MCF 10A (cell line): ENCODE measurements around the gene GPC6. TPM values are rescaled to one million over a fixed set of nuclear protein-coding genes. Genes with fewer than 3 reads are reported as not detected.

Source experiments
- BruUV-seq: library from RNA; stranded (reverse); fragments of 400-500 nt; replicated peaks from 2 replicates; lab custom pipeline; 2021; lab: Mats Ljungman, UMichigan
- CTCF ChIA-PET: fragments of 300-600 bp; sonication (Branson Sonifier 250); formaldehyde crosslinking; extraction: SDS; loops from one replicate; lab custom pipeline; 2021; ENCODE audit warnings: antibody characterized with exemption, inconsistent platforms; lab: Yijun Ruan, JAX
- POLR2A ChIA-PET: fragments of 300-600, 350-650 bp; sonication (Branson Sonifier 250); formaldehyde crosslinking; extraction: SDS; loops from one replicate; lab custom pipeline; 2020; ENCODE audit warnings: antibody characterized with exemption, inconsistent platforms; lab: Yijun Ruan, JAX
- DNase-seq: peaks from one replicate; pipeline ENCODE4 v3.0.0-alpha.2; 2018; ENCODE audit not compliant: unreplicated experiment
- H3K27ac Mint-ChIP-seq: one replicate; pipeline ENCODE4 v1.8.0; 2022; ENCODE audit warnings: mild to moderate bottlenecking, low read depth, mixed read lengths; ENCODE audit not compliant: unreplicated experiment
- H3K27me3 Mint-ChIP-seq: one replicate; pipeline ENCODE4 v1.8.0; 2022; ENCODE audit warnings: mixed read lengths; ENCODE audit not compliant: insufficient read depth, unreplicated experiment
- H3K36me3 Mint-ChIP-seq: one replicate; pipeline ENCODE4 v1.8.0; 2022; ENCODE audit warnings: mild to moderate bottlenecking, moderate library complexity, mixed read lengths; ENCODE audit not compliant: insufficient read depth, unreplicated experiment
- H3K4me1 Mint-ChIP-seq: one replicate; pipeline ENCODE4 v1.8.0; 2022; ENCODE audit warnings: mixed read lengths; ENCODE audit not compliant: insufficient read depth, unreplicated experiment
- H3K4me3 Mint-ChIP-seq: one replicate; pipeline ENCODE4 v1.8.0; 2022; ENCODE audit warnings: mild to moderate bottlenecking, moderate library complexity, mixed read lengths; ENCODE audit not compliant: unreplicated experiment
- H3K9me3 Mint-ChIP-seq: one replicate; pipeline ENCODE4 v1.8.0; 2022; ENCODE audit warnings: mixed read lengths; ENCODE audit not compliant: unreplicated experiment
- intact Hi-C: fragments of 100-400 bp; cut with micrococcal nuclease; formaldehyde crosslinking; loops from 2 replicates; pipeline ENCODE4 v1.14.1; 2022
- total RNA-seq: library from RNA; stranded (reverse); gene quantifications from 2 replicates; pipeline ENCODE4 v1.2.3, GENCODE V29; 2022
- TF ChIP-seq, protein P1 (sequence below): fragments of 200-600 bp; IDR thresholded peaks from one replicate; pipeline ENCODE4 v1.8.0; 2022; ENCODE audit warnings: antibody characterized with exemption, mild to moderate bottlenecking; ENCODE audit not compliant: unreplicated experiment

GPC6 gene
- total RNA-seq, 1 experiment from 2014 or later: 8.4 TPM

GRCh38 chr13:94163535-94163934, 936.9 kb downstream of the GPC6 start:
- intact Hi-C loops: no loop called here
- ChIA-PET CTCF (no interaction called here), POLR2A (interaction anchor here (1.7 kb wide), 2 partner anchors 9 kb away, joined by 4 to 7 read pairs; no protein-coding TSS in a partner anchor)
- Mint-ChIP-seq H3K4me3 (no peak overlapping the region), H3K36me3 (peaks cover 5% of the 10 kb centered on the region), H3K4me1 (peaks cover 12% of the 10 kb centered on the region), H3K27ac (no peak overlapping the region), H3K27me3 (no peaks in the 10 kb centered on the region), H3K9me3 (peaks cover 8% of the 10 kb centered on the region)
- DNase-seq: no peak
- TF ChIP-seq, protein P1, sequence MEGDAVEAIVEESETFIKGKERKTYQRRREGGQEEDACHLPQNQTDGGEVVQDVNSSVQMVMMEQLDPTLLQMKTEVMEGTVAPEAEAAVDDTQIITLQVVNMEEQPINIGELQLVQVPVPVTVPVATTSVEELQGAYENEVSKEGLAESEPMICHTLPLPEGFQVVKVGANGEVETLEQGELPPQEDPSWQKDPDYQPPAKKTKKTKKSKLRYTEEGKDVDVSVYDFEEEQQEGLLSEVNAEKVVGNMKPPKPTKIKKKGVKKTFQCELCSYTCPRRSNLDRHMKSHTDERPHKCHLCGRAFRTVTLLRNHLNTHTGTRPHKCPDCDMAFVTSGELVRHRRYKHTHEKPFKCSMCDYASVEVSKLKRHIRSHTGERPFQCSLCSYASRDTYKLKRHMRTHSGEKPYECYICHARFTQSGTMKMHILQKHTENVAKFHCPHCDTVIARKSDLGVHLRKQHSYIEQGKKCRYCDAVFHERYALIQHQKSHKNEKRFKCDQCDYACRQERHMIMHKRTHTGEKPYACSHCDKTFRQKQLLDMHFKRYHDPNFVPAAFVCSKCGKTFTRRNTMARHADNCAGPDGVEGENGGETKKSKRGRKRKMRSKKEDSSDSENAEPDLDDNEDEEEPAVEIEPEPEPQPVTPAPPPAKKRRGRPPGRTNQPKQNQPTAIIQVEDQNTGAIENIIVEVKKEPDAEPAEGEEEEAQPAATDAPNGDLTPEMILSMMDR: no peak
- BruUV-seq: no TSS peak

DNA sequence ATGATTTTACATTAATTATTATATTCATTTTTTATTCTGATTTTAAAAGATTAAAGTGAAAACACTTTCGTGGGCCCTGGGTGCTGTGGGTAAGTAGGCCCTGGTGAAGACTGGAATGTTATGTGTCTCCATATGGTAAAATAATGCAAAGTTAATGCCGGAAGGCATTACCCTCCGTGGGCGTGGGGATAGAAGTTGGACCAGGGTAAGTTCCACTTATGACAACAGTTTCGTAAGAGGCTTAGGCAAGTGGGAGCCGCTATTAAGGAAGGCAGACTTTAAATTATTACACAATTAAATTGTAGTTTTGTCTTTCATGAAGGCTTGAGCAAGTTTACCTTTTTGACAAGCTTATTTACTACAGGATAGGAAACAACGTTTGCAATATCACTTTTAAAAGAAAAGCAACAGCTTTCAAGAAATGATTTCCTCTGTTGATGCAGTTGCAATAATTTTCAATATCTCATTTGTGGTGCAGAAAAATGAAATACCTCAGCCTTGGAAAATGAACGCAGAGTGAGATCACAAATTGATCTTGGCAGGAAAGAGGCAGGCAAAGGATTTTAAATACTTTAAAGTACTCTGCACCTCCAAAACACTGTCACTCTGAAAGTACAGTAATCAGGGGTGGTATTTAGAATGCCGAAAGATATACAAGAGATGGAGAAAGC, 942.3 kb downstream of the GPC6 start:
- DNase-seq: peak; percentile 31
- TF ChIP-seq, protein P1: no peak
- H3K4me1 Mint-ChIP-seq: peaks cover 18% of the 10 kb centered on the region
- CTCF ChIA-PET: no interaction called here
- no peak overlapping the region for H3K4me3 Mint-ChIP-seq
- peaks cover 8% of the 10 kb centered on the region for H3K9me3 Mint-ChIP-seq
- intact Hi-C loops: no loop called here
- peaks cover 6% of the 10 kb centered on the region for H3K36me3 Mint-ChIP-seq
- no peaks in the 10 kb centered on the region for H3K27me3 Mint-ChIP-seq
- BruUV-seq: no TSS peak
- POLR2A ChIA-PET: interaction anchor here (0.6 to 1.1 kb wide), 2 partner anchors 161 to 216 kb away, joined by 3 to 4 read pairs; no protein-coding TSS in a partner anchor
- peak overlapping the region; percentile 51 for H3K27ac Mint-ChIP-seq

- no peak for DNase-seq
- POLR2A ChIA-PET: interaction anchor here (0.6 to 1.1 kb wide), 2 partner anchors 160 to 217 kb away, joined by 3 to 4 read pairs; no protein-coding TSS in a partner anchor
- H3K4me3 Mint-ChIP-seq: no peak overlapping the region
- CTCF ChIA-PET: no interaction called here
- H3K36me3 Mint-ChIP-seq: peaks cover 6% of the 10 kb centered on the region
- H3K27ac Mint-ChIP-seq: peak overlapping the region; percentile 51
- BruUV-seq: no TSS peak
- intact Hi-C loops: no loop called here
- H3K4me1 Mint-ChIP-seq: peaks cover 18% of the 10 kb centered on the region
- TF ChIP-seq, protein P1: no peak
- peaks cover 8% of the 10 kb centered on the region for H3K9me3 Mint-ChIP-seq
- no peaks in the 10 kb centered on the region for H3K27me3 Mint-ChIP-seq
Observed at GRCh38 chr13:94169454-94170144, 943.0 kb downstream of the GPC6 start.

DNA sequence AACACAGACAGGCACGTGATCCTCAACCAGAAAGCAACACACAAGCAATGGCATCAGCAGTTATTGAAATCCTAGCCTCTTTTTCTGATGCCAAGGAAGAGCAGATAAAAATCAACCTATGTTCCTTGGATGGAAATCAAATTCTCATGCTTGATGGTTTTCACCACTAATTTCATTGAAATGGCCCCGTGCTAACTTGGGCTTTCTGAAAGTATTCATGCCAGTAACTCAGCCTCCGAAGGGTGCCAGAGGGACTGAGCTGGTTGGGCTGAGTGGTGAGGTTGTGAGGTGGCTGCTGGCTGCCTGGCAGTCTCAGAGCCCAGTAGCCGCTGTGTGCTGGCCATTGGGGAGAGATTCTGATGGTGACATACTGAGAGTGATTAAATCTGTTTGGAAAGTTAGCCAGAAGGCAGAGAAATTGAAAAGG, 943.6 kb downstream of the GPC6 start:
- ChIA-PET POLR2A (interaction anchor here (1.1 kb wide), 1 partner anchor 160 kb away, joined by 4 read pairs; no protein-coding TSS in a partner anchor), CTCF (no interaction called here)
- no TSS peak for BruUV-seq
- H3K4me1 Mint-ChIP-seq: peaks cover 18% of the 10 kb centered on the region
- H3K9me3 Mint-ChIP-seq: peaks cover 8% of the 10 kb centered on the region
- H3K27ac Mint-ChIP-seq: peak overlapping the region; percentile 51
- TF ChIP-seq, protein P1: no peak
- intact Hi-C loops: no loop called here
- peaks cover 6% of the 10 kb centered on the region for H3K36me3 Mint-ChIP-seq
- DNase-seq: no peak
- H3K4me3 Mint-ChIP-seq: no peak overlapping the region
- no peaks in the 10 kb centered on the region for H3K27me3 Mint-ChIP-seq
